ENCODE results near the gene RNASE1. TPM values are rescaled to one million over a fixed set of nuclear protein-coding genes. Genes with fewer than 3 reads are reported as not detected.

The RNASE1 gene
- total RNA-seq, 6 experiments from 2014 or later = 20.1 to 106 (median 34.1) TPM

- Histone ChIP-seq H3K9me3 (no peaks in the 10 kb centered on the region), H3K4me3 (no peak overlapping the region), H3K4me1 (no peaks in the 10 kb centered on the region), H3K27me3 (no peaks in the 10 kb centered on the region), H3K36me3 (no peaks in the 10 kb centered on the region), H3K27ac (no peak overlapping the region)
- TF ChIP-seq, protein P1, sequence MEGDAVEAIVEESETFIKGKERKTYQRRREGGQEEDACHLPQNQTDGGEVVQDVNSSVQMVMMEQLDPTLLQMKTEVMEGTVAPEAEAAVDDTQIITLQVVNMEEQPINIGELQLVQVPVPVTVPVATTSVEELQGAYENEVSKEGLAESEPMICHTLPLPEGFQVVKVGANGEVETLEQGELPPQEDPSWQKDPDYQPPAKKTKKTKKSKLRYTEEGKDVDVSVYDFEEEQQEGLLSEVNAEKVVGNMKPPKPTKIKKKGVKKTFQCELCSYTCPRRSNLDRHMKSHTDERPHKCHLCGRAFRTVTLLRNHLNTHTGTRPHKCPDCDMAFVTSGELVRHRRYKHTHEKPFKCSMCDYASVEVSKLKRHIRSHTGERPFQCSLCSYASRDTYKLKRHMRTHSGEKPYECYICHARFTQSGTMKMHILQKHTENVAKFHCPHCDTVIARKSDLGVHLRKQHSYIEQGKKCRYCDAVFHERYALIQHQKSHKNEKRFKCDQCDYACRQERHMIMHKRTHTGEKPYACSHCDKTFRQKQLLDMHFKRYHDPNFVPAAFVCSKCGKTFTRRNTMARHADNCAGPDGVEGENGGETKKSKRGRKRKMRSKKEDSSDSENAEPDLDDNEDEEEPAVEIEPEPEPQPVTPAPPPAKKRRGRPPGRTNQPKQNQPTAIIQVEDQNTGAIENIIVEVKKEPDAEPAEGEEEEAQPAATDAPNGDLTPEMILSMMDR (IDR thresholded peaks at IDR 0.05) = no peak
- no peak for TF ChIP-seq POLR2A (IDR thresholded peaks at IDR 0.05)
- intact Hi-C loops (cut with DNase I) = no loop called here
- ATAC-seq (no peak), DNase-seq (no peak)
- 52% methylated on average over 4 of the region's 7 CpGs for WGBS (ENCODE audit: insufficient coverage, low coverage, low lambda C conversion rate, missing lambda C conversion rate)
These were observed 11.5 kb downstream of the RNASE1 start for GRCh38 chr14:20791187-20791586.

DNA sequence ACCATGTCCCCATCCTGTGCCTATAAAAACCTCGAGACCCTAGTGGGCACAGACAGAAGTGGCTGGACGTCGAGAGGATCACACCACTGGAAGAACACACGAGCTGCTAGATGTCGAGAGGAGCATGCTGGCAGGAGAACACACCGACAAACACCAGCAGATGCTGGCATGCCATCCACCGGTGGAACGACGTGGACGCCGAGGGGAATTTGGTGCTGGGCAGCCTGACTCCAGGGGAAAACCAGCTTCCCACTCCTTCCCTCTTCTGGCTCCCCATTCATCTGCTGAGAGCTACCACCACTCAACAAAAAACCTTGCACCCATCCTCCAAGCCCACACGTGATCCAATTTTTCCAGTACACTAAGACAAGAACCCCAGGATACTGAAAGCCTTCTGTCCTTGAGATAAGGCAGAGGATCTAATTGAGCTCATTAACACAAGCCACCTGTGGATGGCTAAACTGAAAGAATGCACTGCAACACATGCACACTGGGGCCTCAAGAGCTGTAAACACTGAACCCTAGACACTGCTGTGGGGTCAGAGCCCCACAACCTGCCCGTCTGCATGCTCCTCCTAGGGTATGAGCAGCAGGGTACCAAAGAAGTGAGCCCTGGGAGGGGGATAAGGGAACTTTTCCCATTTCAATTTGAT lies 12.1 kb downstream of the RNASE1 start:
- ATAC-seq (no peak), DNase-seq (no peak)
- H3K27ac ChIP-seq = no peak overlapping the region
- TF ChIP-seq, protein P1 (IDR thresholded peaks at IDR 0.05) = no peak
- TF ChIP-seq POLR2A (IDR thresholded peaks at IDR 0.05) = no peak
- WGBS (ENCODE audit: insufficient coverage, low coverage, low lambda C conversion rate, missing lambda C conversion rate) = 90% methylated on average over 8 of the region's 13 CpGs
- H3K9me3 ChIP-seq = no peaks in the 10 kb centered on the region
- H3K36me3 ChIP-seq = no peaks in the 10 kb centered on the region
- no peaks in the 10 kb centered on the region for H3K4me1 ChIP-seq
- H3K27me3 ChIP-seq = no peaks in the 10 kb centered on the region
- intact Hi-C loops (cut with DNase I) = no loop called here
- H3K4me3 ChIP-seq = no peak overlapping the region

GRCh38 chr14:20789230-20789813 lies 13.3 kb downstream of the RNASE1 start:
- Histone ChIP-seq H3K4me3 (no peak overlapping the region), H3K27me3 (no peaks in the 10 kb centered on the region), H3K4me1 (no peaks in the 10 kb centered on the region), H3K27ac (no peak overlapping the region), H3K36me3 (no peaks in the 10 kb centered on the region), H3K9me3 (no peaks in the 10 kb centered on the region)
- 39% methylated on average over 3 of the region's 3 CpGs for WGBS (ENCODE audit: insufficient coverage, low coverage, low lambda C conversion rate, missing lambda C conversion rate)
- TF ChIP-seq, protein P1 (IDR thresholded peaks at IDR 0.05) = no peak
- no peak for TF ChIP-seq POLR2A (IDR thresholded peaks at IDR 0.05)
- ATAC-seq = peak in 2 of 4 donors; percentile 24 to 34
- no peak for DNase-seq
- intact Hi-C loops (cut with DNase I) = no loop called here

DNA sequence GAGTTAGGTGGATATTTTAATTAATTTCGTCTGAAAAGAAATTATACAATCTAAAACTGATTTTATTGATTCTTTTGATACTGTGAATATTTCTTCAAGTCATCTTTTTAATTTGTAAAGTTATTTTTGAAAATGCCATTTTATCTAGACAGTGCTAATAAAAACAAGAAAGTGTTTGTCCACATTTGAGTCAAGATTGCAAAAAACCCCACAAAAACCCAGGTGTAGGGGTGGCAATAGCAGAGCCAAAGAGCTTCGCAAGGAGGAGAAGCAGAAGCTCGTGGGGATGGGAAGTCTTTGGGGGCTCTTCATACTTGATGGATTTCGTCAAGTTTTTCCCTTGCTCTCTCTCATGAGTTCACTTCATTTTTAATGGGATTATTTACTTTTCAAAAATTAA lies 15.6 kb downstream of the RNASE1 start:
- 40% methylated on average over 4 of the region's 4 CpGs for whole genome bisulfite sequencing (ENCODE audit: insufficient coverage, low coverage, low lambda C conversion rate, missing lambda C conversion rate)
- no peaks in the 10 kb centered on the region for H3K4me1 ChIP-seq

More for the DNA sequence above, 15.6 kb downstream of the RNASE1 start:
- no peak overlapping the region for H3K27ac ChIP-seq
- no peak for ATAC-seq
- H3K9me3 ChIP-seq = no peaks in the 10 kb centered on the region
- H3K36me3 ChIP-seq = no peaks in the 10 kb centered on the region
- TF ChIP-seq POLR2A (IDR thresholded peaks at IDR 0.05) = no peak
- TF ChIP-seq, protein P1 (IDR thresholded peaks at IDR 0.05) = no peak
- intact Hi-C loops (cut with DNase I) = no loop called here
- DNase-seq = no peak
- no peaks in the 10 kb centered on the region for H3K27me3 ChIP-seq
- H3K4me3 ChIP-seq = no peak overlapping the region
